Middle frontal gyrus (tissue), 1 donor: ENCODE measurements around the gene ITGA11.
A peak's percentile ranks its signal among the peaks of the same experiment; 100 is the strongest.

Source experiments
- DNase-seq: peaks from one replicate; pipeline ENCODE4 v3.0.0-alpha.2; 2015; ENCODE audit warnings: low spot score; ENCODE audit errors: extremely low spot score

The ITGA11 gene, protein sequence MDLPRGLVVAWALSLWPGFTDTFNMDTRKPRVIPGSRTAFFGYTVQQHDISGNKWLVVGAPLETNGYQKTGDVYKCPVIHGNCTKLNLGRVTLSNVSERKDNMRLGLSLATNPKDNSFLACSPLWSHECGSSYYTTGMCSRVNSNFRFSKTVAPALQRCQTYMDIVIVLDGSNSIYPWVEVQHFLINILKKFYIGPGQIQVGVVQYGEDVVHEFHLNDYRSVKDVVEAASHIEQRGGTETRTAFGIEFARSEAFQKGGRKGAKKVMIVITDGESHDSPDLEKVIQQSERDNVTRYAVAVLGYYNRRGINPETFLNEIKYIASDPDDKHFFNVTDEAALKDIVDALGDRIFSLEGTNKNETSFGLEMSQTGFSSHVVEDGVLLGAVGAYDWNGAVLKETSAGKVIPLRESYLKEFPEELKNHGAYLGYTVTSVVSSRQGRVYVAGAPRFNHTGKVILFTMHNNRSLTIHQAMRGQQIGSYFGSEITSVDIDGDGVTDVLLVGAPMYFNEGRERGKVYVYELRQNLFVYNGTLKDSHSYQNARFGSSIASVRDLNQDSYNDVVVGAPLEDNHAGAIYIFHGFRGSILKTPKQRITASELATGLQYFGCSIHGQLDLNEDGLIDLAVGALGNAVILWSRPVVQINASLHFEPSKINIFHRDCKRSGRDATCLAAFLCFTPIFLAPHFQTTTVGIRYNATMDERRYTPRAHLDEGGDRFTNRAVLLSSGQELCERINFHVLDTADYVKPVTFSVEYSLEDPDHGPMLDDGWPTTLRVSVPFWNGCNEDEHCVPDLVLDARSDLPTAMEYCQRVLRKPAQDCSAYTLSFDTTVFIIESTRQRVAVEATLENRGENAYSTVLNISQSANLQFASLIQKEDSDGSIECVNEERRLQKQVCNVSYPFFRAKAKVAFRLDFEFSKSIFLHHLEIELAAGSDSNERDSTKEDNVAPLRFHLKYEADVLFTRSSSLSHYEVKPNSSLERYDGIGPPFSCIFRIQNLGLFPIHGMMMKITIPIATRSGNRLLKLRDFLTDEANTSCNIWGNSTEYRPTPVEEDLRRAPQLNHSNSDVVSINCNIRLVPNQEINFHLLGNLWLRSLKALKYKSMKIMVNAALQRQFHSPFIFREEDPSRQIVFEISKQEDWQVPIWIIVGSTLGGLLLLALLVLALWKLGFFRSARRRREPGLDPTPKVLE

DNA sequence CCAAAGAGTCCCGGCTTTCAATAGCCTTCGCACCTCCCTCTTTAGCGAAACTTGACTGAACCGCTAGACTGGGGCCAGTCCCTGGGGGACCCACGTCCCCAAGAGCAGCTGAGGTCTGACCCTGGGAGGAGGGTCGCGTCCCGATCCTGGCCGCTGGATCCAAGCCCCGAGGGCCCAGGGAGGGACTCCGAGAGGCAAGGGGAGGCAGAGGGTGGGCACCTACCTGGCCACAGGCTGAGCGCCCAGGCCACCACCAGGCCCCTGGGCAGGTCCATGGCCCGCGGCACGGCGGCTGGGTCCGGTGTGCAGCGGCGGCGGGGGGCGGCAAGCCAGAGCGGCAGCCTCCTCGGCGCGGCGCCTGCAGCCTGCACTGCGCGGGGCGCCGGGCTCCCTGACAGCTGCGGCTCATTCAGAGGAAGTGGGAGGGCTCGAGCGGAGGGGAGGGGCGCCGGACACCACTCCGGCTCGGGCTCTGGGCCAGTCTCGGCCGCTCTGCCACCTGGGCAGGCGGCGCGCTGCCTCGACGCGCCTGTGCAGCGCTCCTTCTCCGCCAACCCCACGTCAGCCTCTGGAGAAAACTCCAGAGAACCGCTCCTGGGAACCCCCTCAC lies at the start of gene ITGA11:
TSS of gene ITGA11 (minus strand) at position 372 of the 610 bp plus-strand sequence. CDS start at position 275, 97 bp downstream.
- DNase-seq, result no peak

- DNase-seq, result no peak
Observed at GRCh38 chr15:68481321-68481720, 49.4 kb upstream of the ITGA11 start.

GRCh38 chr15:68480296-68480695 lies 48.3 kb upstream of the ITGA11 start:
- no peak for DNase-seq

DNA sequence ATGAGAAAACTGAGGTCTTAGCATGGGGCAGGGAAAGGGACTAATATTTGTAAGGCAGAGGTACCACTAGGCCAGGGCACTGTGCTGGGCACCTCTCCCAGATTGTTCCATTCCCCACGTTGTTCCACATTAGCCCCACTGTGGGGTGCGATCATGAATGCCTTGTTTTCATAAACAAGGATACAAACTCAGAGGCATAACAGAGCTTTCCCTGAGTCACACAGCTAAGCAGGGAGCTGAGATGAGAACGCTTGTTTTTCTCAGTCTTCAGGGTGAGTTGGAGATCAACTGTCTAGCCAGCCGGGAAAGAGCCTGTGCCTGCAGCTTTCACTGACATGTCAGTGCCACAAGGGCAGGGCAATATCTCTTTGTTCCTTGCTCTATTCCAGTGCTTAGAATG lies 47.9 kb upstream of the ITGA11 start:
- no peak for DNase-seq

- peak; percentile 21 for DNase-seq
Observed at GRCh38 chr15:68479406-68479805, 47.4 kb upstream of the ITGA11 start.

DNA sequence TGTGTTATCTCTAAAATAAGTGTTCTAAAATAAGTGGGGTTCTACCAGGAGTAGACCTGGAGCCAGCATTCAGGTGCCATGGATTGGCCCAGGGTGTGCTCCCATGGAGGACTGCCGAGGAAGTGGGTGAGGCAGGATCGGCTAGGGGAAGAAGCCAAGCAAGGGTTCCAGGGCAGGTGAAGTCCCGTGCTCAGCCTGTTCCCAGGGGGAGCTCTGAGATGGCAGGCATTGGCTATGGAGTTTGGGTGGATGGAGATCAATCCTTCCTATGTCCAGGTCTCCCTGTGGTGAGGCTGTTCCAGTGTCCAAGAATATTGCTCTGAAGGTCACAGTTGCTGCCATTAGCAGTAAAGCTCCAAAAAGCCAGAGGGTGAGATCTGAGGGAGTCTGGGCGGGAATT lies 46.9 kb upstream of the ITGA11 start:
- DNase-seq, result no peak

GRCh38 chr15:68475449-68475848 lies 43.5 kb upstream of the ITGA11 start:
- no peak for DNase-seq

GRCh38 chr15:68471541-68471940 lies 39.6 kb upstream of the ITGA11 start:
- no peak for DNase-seq

- DNase-seq, result no peak
Observed at GRCh38 chr15:68470976-68471375, 39.0 kb upstream of the ITGA11 start.

- no peak for DNase-seq
Observed at GRCh38 chr15:68470049-68470742, 38.2 kb upstream of the ITGA11 start.

DNA sequence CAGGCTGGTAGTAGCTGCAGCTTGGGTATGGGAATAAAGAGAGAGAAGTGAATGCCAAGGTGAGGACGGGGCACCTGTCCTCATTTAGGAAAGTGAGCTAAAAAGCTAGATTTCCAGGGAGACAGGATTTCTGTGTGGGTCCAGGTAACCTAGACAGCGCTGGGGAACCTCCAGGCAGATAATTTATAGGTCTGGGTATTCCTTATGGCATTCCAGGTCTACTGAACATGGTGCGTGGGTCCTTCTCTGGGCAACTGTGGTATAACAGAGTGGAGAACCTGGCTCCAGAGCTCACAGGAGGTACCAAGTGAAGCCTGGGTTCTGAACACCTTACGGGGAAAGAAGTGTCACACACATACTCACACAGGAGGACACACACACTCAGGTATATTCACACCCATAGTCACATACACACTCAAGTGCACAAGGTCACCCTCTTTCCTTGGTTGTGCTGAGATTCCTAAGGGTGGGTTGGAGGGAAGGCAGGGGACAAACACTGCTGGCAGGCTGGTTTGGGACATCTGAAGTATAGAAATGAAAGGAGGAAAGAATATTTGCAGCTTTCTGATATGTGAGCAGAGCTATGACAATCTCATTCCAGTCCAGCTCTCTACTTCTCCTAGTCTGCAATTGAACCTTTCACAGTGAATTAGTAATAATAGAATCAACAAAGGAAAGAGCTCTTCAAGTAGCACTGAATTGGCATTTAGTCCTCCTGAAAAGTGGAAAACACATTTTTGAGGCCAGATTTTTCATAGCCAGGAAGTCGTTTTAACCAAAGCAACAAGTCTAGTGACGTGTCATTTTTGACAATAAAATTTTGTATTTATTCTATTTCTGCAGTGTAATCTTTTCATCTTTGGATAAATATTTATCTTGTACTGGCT lies 37.4 kb upstream of the ITGA11 start:
- DNase-seq, result no peak

GRCh38 chr15:68466876-68467275 lies 34.9 kb upstream of the ITGA11 start:
- DNase-seq, result no peak

DNA sequence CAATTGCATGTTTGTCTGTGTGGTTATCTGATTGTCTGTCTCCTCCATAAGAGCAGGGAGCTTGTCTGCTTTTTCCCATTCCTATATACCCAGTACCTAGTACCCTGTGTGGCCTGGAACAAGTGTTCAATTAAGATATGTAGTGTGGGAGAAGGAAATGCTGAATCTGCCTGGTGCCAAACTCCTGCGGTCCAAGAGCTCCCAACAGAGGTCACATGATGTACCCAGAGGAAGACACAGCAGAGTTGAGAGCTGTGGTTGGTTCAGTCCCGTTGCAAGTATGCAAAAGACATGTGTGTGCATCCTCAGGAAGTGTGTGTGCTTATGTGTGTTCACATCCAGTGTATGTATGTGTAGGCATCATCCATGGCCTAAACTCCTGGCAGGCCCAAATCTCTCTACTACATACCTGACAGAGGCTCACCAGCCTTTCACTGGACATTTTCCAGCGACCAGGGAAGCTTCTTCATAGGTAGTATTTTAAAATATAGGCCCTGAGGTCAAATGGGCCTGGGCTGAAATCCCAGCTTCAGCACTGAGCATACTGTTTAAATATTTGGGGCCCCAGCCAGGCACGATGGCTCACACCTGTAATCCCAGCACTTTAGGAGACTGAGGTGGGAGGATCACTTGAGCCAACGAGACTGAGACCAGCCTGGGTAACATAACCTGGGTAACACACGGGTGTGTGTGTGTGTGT lies 34.0 kb upstream of the ITGA11 start:
- no peak for DNase-seq

GRCh38 chr15:68464448-68465090 lies 32.6 kb upstream of the ITGA11 start:
- DNase-seq, result no peak

DNA sequence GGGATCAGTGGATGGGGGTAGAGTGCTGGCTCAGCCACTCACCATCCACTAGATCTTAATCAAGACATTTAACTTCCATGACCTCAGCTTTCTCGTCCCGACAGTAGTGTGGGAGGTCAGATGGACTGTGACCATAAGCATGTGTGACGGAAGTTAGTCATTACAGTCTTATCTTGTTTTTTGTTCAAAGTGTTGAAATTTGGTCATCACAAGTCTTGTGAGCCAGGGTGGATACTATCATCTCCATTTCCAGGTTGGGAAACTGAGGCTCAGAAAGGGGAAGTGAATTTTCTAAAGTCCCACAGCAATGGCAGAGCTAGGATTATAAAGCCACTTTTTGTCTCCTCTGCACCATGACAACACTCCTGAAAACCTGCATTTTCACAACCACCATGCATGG lies 32.0 kb upstream of the ITGA11 start:
- no peak for DNase-seq

DNA sequence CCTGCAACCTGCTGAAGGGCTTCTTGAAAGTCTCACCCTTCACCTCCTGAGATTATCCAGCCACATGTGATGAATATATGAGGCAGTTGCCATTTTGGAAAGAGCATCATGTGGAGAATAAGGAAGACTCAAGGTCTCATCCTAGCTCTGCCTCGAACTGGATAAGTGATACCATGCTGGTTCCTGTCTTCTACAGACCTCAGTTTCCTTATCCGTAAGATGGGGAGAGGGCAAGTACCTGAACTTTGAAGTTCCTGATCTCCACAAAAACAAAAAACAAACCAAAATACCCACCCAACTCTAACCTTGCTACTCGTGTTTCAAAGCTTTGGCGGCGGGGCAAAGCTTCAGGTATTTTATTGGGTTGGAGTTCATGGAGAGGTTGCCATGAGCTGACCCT lies 31.5 kb upstream of the ITGA11 start:
- no peak for DNase-seq

- no peak for DNase-seq
Observed at GRCh38 chr15:68460166-68460565, 28.2 kb upstream of the ITGA11 start.

DNA sequence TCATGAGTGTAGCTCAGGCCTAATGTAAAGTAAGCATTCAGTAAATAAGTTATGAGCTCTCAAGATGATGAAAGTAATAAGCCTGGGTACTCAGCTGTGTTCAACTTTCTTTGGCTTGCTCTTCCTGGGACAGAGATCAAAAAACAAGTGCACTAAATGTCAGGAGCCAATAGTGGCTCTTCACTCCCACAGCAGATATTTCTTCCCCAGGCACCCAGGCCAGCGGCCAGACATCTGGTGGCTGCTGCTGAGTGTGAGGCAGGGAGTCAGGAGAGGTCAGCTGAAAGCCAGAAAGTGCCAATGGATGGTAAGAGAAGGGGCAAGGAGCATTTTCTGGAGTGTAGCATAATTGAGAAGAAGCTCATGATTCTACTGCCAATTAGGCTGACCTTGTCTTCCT lies 18.2 kb upstream of the ITGA11 start:
- DNase-seq, result no peak

GRCh38 chr15:68449389-68449788 lies 17.4 kb upstream of the ITGA11 start:
- no peak for DNase-seq
